Urinary bladder (tissue), 4 donors: ENCODE data around the gene GSS. TPM values are rescaled to one million over a fixed set of nuclear protein-coding genes. Genes with fewer than 3 reads are reported as not detected.

Experiments
- DNase-seq: peaks from one replicate; pipeline ENCODE4 v3.0.0-alpha.2; 2015; ENCODE audit errors: extremely low spot score
- H3K27ac ChIP-seq: one replicate; pipeline ENCODE4 v1.5.1; 2013; ENCODE audit warnings: low read depth, mild to moderate bottlenecking, moderate library complexity
- H3K36me3 ChIP-seq: one replicate; pipeline ENCODE4 v1.6.1; 2013; ENCODE audit warnings: mild to moderate bottlenecking, moderate library complexity; ENCODE audit not compliant: insufficient read depth
- H3K4me1 ChIP-seq: one replicate; pipeline ENCODE4 v1.6.1; 2013; ENCODE audit warnings: mild to moderate bottlenecking, moderate library complexity; ENCODE audit not compliant: insufficient read depth
- H3K4me3 ChIP-seq: one replicate; pipeline ENCODE4 v1.5.1; 2013; ENCODE audit warnings: low read depth, low read length
- WGBS: extraction: QIAGEN DNeasy Blood & Tissue Kit; methylation state at CpG from one replicate; pipeline ENCODE4 v1.1.7; 2013; 5-methylcytosine and 5-hydroxymethylcytosine counted together
- polyA plus RNA-seq: library from polyadenylated mRNA; stranded (reverse); fragments of 200-250 nt; gene quantifications from one replicate; pipeline ENCODE4 v1.2.3, GENCODE V29; 2013
- total RNA-seq: library from RNA; depleted of rRNA; stranded (reverse); fragments of >200 nt; gene quantifications from one replicate; pipeline ENCODE4 v1.2.3, GENCODE V29; 2014
- donor health status: healthy with polysubstance abuse.
- donor health status: healthy.

The GSS gene
- total and polyA plus RNA-seq, 2 donors, result 24.9 to 27.2 TPM

- peaks cover 2% of the 10 kb centered on the region for H3K36me3 ChIP-seq
- H3K27ac ChIP-seq, result no peak overlapping the region
- no peak for DNase-seq
- H3K4me3 ChIP-seq, result no peak overlapping the region
- 88% methylated on average over 7 of the region's 7 CpGs for WGBS
- no peaks in the 10 kb centered on the region for H3K4me1 ChIP-seq
Measured at GRCh38 chr20:34953960-34954359, 1.6 kb downstream of the GSS start.

- no peak for DNase-seq
- no peaks in the 10 kb centered on the region for H3K4me1 ChIP-seq
- no peak overlapping the region for H3K4me3 ChIP-seq
- H3K36me3 ChIP-seq, result peaks cover 2% of the 10 kb centered on the region
- no peak overlapping the region for H3K27ac ChIP-seq
- 83% methylated on average over 5 of the region's 5 CpGs for WGBS
Measured at GRCh38 chr20:34952671-34953070, 2.9 kb downstream of the GSS start.

- no peaks in the 10 kb centered on the region for H3K4me1 ChIP-seq
- H3K4me3 ChIP-seq, result no peak overlapping the region
- WGBS, result 86% methylated on average over 8 of the region's 8 CpGs
- peaks cover 2% of the 10 kb centered on the region for H3K36me3 ChIP-seq
- no peak for DNase-seq
- H3K27ac ChIP-seq, result no peak overlapping the region
Measured at GRCh38 chr20:34951652-34952051, 4.0 kb downstream of the GSS start.

GRCh38 chr20:34951252-34951651, 4.4 kb downstream of the GSS start:
- DNase-seq, result no peak
- Histone ChIP-seq H3K36me3 (peaks cover 2% of the 10 kb centered on the region), H3K27ac (no peak overlapping the region), H3K4me3 (no peak overlapping the region), H3K4me1 (no peaks in the 10 kb centered on the region)
- 93% methylated on average over 2 of the region's 2 CpGs for WGBS

GRCh38 chr20:34949120-34949519, 6.5 kb downstream of the GSS start:
- Histone ChIP-seq H3K4me1 (no peaks in the 10 kb centered on the region), H3K4me3 (no peak overlapping the region), H3K27ac (no peak overlapping the region), H3K36me3 (peaks cover 2% of the 10 kb centered on the region)
- no peak for DNase-seq
- 94% methylated on average over 6 of the region's 6 CpGs for WGBS

- Histone ChIP-seq H3K4me3 (no peak overlapping the region), H3K27ac (no peak overlapping the region), H3K4me1 (no peaks in the 10 kb centered on the region), H3K36me3 (peaks cover 2% of the 10 kb centered on the region)
- no peak for DNase-seq
Measured at GRCh38 chr20:34948030-34948429, 7.6 kb downstream of the GSS start.

GRCh38 chr20:34947336-34947735, 8.3 kb downstream of the GSS start:
- Histone ChIP-seq H3K4me3 (no peak overlapping the region), H3K27ac (no peak overlapping the region), H3K36me3 (peaks cover 2% of the 10 kb centered on the region), H3K4me1 (no peaks in the 10 kb centered on the region)
- DNase-seq, result no peak

- peak overlapping the region; percentile 2 for H3K27ac ChIP-seq
- no peak for DNase-seq
Measured at GRCh38 chr20:34946661-34947060, 8.9 kb downstream of the GSS start.

GRCh38 chr20:34945315-34946077, 10.1 kb downstream of the GSS start:
- WGBS, result 77% methylated on average over 7 of the region's 7 CpGs
- no peaks in the 10 kb centered on the region for H3K4me1 ChIP-seq
- no peak for DNase-seq
- H3K27ac ChIP-seq, result no peak overlapping the region
- H3K4me3 ChIP-seq, result no peak overlapping the region
- peaks cover 2% of the 10 kb centered on the region for H3K36me3 ChIP-seq

More at GRCh38 chr20:34946661-34947060, 8.9 kb downstream of the GSS start:
- Histone ChIP-seq H3K36me3 (peaks cover 2% of the 10 kb centered on the region), H3K4me3 (no peak overlapping the region), H3K4me1 (no peaks in the 10 kb centered on the region)
- 92% methylated on average over 3 of the region's 3 CpGs for WGBS

- H3K27ac ChIP-seq, result no peak overlapping the region
- H3K4me1 ChIP-seq, result no peaks in the 10 kb centered on the region
- 84% methylated on average over 2 of the region's 2 CpGs for WGBS
- DNase-seq, result no peak
- H3K36me3 ChIP-seq, result no peaks in the 10 kb centered on the region
- H3K4me3 ChIP-seq, result no peak overlapping the region
Measured at GRCh38 chr20:34943808-34944567, 11.6 kb downstream of the GSS start.

- no peak for DNase-seq
- H3K36me3 ChIP-seq, result no peaks in the 10 kb centered on the region
- no peak overlapping the region for H3K27ac ChIP-seq
Measured at GRCh38 chr20:34942301-34942700, 13.3 kb downstream of the GSS start.

GRCh38 chr20:34941226-34941625, 14.4 kb downstream of the GSS start:
- Histone ChIP-seq H3K36me3 (no peaks in the 10 kb centered on the region), H3K27ac (no peak overlapping the region)
- 90% methylated on average over 4 of the region's 4 CpGs for WGBS

More at GRCh38 chr20:34942301-34942700, 13.3 kb downstream of the GSS start:
- 96% methylated on average over 9 of the region's 9 CpGs for WGBS
- Histone ChIP-seq H3K4me3 (no peak overlapping the region), H3K4me1 (no peaks in the 10 kb centered on the region)

GRCh38 chr20:34940081-34940481, 15.5 kb downstream of the GSS start:
- H3K4me1 ChIP-seq, result no peaks in the 10 kb centered on the region
- DNase-seq, result no peak
- 93% methylated on average over 1 of the region's 1 CpG for WGBS
- H3K4me3 ChIP-seq, result no peak overlapping the region
- no peaks in the 10 kb centered on the region for H3K36me3 ChIP-seq
- H3K27ac ChIP-seq, result no peak overlapping the region

More at GRCh38 chr20:34941226-34941625, 14.4 kb downstream of the GSS start:
- no peak for DNase-seq
- Histone ChIP-seq H3K4me3 (no peak overlapping the region), H3K4me1 (no peaks in the 10 kb centered on the region)
